Effector memory CD4-positive, alpha-beta T cell (primary cell): ENCODE results near the gene TULP4.

Experiments
- DNase-seq, 3 donors: peaks; one replicate each; pipeline ENCODE4 v3.0.0-alpha.2; 2020
- H3K27ac ChIP-seq: 2 replicates; pipeline ENCODE4 v1.7.0; 2013; ENCODE audit warnings: mild to moderate bottlenecking, low read length, moderate library complexity; ENCODE audit not compliant: insufficient read depth, poor library complexity, severe bottlenecking
- H3K27me3 ChIP-seq: replicated peaks from 2 replicates; pipeline ENCODE4 v1.7.0; 2013; ENCODE audit warnings: mild to moderate bottlenecking, low read length; ENCODE audit not compliant: insufficient read depth, control insufficient read depth, poor library complexity, severe bottlenecking
- H3K36me3 ChIP-seq: 2 replicates; pipeline ENCODE4 v1.7.0; 2013; ENCODE audit warnings: mild to moderate bottlenecking, low read length, moderate library complexity; ENCODE audit not compliant: control insufficient read depth, insufficient read depth
- H3K4me1 ChIP-seq: 2 replicates; pipeline ENCODE4 v1.7.0; 2013; ENCODE audit warnings: low read length, mild to moderate bottlenecking; ENCODE audit not compliant: control insufficient read depth, insufficient read depth, poor library complexity, severe bottlenecking
- H3K4me3 ChIP-seq: 2 replicates; pipeline ENCODE4 v1.7.0; 2013; ENCODE audit warnings: low read length, low read depth, mild to moderate bottlenecking; ENCODE audit not compliant: insufficient read depth, poor library complexity, severe bottlenecking
- H3K9me3 ChIP-seq: 2 replicates; pipeline ENCODE4 v1.7.0; 2013; ENCODE audit warnings: mild to moderate bottlenecking, low read length, moderate library complexity; ENCODE audit not compliant: control insufficient read depth

The TULP4 gene

DNA sequence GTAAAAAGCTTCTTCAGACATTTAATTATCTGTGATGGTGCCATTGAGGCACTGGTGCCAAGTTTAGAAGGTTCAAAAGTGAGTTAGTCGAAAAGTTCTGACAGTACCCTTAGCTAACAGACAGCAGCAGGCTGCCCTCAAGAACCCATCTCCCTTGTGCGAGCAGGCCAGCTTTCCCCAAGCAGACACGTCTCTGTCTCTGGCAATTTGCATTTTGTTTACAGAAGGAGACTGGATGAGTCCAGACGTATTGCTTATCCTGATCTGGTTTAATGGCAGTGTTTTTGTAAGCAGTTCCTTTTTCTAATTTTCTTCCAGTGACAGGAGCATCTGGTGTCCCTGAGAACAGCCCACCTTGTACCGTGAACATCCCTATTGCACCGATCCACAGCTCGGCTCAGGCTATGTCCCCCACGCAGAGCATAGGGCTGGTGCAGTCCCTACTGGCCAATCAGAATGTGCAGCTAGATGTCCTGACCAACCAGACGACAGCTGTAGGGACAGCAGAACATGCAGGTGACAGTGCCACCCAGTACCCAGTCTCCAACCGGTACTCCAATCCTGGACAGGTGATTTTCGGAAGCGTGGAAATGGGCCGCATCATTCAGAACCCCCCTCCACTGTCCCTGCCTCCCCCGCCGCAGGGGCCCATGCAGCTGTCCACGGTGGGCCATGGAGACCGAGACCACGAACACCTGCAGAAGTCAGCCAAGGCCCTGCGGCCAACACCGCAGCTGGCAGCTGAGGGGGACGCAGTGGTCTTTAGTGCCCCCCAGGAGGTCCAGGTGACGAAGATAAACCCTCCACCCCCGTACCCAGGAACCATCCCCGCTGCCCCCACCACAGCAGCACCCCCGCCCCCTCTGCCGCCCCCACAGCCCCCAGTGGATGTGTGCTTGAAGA is 189.3 kb downstream of the TULP4 start:
- Histone ChIP-seq H3K4me3 (no peak overlapping the region), H3K27ac (no peak overlapping the region), H3K9me3 (no peaks in the 10 kb centered on the region), H3K4me1 (no peaks in the 10 kb centered on the region), H3K36me3 (peaks cover 6% of the 10 kb centered on the region), H3K27me3 (no peaks in the 10 kb centered on the region)
- no peak for DNase-seq

DNA sequence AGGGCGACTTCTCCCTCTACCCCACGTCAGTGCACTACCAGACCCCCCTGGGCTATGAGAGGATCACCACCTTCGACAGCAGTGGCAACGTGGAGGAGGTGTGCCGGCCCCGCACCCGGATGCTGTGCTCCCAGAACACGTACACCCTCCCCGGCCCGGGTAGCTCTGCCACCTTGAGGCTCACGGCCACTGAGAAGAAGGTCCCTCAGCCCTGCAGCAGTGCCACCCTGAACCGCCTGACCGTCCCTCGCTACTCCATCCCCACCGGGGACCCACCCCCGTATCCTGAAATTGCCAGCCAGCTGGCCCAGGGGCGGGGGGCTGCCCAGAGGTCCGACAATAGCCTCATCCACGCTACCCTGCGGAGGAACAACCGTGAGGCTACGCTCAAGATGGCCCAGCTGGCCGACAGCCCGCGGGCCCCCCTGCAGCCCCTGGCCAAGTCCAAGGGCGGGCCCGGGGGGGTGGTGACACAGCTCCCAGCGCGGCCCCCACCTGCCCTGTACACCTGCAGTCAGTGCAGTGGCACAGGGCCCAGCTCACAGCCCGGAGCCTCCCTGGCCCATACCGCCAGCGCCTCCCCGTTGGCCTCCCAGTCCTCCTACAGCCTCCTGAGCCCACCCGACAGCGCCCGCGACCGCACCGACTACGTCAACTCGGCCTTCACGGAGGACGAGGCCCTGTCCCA is 190.1 kb downstream of the TULP4 start:
- Histone ChIP-seq H3K36me3 (peaks cover 6% of the 10 kb centered on the region), H3K9me3 (no peaks in the 10 kb centered on the region), H3K27ac (no peak overlapping the region), H3K4me3 (no peak overlapping the region), H3K4me1 (no peaks in the 10 kb centered on the region), H3K27me3 (no peaks in the 10 kb centered on the region)
- no peak for DNase-seq

DNA sequence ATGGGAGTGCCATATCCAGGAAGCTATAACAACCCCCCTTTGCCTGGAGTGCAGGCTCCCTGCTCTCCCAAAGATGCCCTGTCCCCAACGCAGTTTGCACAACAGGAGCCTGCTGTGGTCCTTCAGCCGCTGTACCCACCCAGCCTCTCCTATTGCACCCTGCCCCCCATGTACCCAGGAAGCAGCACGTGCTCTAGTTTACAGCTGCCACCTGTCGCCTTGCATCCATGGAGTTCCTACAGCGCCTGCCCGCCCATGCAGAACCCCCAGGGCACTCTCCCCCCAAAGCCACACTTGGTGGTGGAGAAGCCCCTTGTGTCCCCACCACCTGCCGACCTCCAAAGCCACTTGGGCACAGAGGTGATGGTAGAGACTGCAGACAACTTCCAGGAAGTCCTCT is 191.0 kb downstream of the TULP4 start:
- no peaks in the 10 kb centered on the region for H3K4me1 ChIP-seq
- H3K27me3 ChIP-seq: no peaks in the 10 kb centered on the region
- no peak overlapping the region for H3K4me3 ChIP-seq
- H3K27ac ChIP-seq: no peak overlapping the region
- H3K36me3 ChIP-seq: peaks cover 6% of the 10 kb centered on the region
- no peaks in the 10 kb centered on the region for H3K9me3 ChIP-seq
- no peak for DNase-seq

DNA sequence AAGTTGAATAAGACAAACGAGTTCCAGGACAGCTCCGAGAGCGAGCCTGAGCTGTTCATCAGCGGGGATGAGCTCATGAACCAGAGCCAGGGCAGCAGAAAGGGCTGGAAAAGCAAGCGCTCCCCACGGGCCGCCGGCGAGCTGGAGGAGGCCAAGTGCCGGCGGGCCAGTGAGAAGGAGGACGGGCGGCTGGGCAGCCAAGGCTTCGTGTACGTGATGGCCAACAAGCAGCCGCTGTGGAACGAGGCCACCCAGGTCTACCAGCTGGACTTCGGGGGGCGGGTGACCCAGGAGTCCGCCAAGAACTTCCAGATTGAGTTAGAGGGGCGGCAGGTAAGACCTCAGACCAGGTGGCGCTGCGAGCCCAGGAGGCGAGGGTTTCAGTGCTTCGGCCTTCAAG is 191.6 kb downstream of the TULP4 start:
- no peak for DNase-seq
- Histone ChIP-seq H3K4me3 (no peak overlapping the region), H3K36me3 (peaks cover 6% of the 10 kb centered on the region), H3K27ac (no peak overlapping the region), H3K27me3 (no peaks in the 10 kb centered on the region), H3K4me1 (no peaks in the 10 kb centered on the region), H3K9me3 (no peaks in the 10 kb centered on the region)

DNA sequence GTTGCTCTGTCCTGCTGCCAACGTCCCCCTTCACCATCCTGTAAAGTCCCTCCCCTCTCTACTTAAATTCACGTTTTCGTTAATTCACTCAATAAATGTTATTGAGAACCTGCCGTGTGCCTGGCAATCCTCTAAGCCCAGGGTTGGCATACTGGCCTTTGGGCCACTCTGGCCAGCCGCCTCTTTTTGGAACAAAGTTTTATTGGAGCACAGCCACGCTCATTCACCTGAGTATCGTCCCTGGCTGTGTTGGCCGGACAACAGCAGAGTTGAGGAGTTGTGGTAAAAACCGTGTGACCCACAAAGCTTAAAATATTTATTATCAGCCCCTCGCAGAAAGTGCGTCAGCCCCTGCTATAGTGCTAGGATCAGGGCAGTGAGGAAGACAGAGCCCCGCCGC is 192.9 kb downstream of the TULP4 start:
- no peak for DNase-seq
- Histone ChIP-seq H3K4me1 (no peaks in the 10 kb centered on the region), H3K36me3 (no peaks in the 10 kb centered on the region), H3K27me3 (no peaks in the 10 kb centered on the region), H3K27ac (no peak overlapping the region), H3K9me3 (no peaks in the 10 kb centered on the region), H3K4me3 (no peak overlapping the region)

DNA sequence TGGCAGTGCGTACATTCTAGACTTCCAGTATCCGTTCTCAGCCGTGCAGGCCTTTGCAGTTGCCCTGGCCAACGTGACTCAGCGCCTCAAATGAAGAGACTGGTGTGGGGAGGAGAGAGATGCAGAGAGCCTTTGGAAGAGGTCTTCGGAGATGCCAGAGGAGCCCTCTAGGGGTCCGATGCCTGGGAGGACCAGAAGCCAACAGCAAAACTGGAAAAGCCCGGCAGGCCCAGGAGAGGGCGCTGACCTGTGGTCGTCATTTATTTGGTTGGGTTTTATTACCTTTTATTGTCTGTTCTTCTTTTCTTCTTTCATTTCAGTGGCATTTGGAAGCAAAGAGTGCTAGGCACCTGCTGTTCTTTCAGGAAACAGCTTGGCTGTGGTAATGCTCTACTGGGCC is 194.3 kb downstream of the TULP4 start:
- Histone ChIP-seq H3K4me1 (no peaks in the 10 kb centered on the region), H3K27ac (no peak overlapping the region), H3K4me3 (no peak overlapping the region), H3K9me3 (no peaks in the 10 kb centered on the region), H3K27me3 (no peaks in the 10 kb centered on the region), H3K36me3 (no peaks in the 10 kb centered on the region)
- DNase-seq: no peak

DNA sequence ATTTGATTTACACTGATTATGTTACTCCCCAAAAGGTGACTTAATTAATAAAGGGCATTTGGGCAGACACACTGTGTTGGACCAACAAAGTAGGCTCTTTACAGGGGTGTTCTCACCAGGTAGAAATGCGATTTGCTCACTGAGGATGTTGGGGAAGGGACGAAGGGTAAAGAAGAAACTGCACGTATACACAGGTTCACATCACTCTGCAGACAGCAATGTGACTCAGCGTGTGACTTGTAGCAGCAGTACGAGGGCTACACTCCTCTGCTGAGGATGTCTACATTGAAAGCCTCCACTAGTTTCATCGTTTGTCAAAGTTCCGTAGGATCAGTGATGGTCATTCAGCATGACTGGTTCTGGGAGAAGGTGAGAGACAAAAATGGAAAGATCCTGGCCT is 194.9 kb downstream of the TULP4 start:
- H3K4me1 ChIP-seq: no peaks in the 10 kb centered on the region
- no peaks in the 10 kb centered on the region for H3K9me3 ChIP-seq
- DNase-seq: no peak
- H3K4me3 ChIP-seq: no peak overlapping the region
- no peaks in the 10 kb centered on the region for H3K27me3 ChIP-seq
- H3K27ac ChIP-seq: no peak overlapping the region
- H3K36me3 ChIP-seq: no peaks in the 10 kb centered on the region

DNA sequence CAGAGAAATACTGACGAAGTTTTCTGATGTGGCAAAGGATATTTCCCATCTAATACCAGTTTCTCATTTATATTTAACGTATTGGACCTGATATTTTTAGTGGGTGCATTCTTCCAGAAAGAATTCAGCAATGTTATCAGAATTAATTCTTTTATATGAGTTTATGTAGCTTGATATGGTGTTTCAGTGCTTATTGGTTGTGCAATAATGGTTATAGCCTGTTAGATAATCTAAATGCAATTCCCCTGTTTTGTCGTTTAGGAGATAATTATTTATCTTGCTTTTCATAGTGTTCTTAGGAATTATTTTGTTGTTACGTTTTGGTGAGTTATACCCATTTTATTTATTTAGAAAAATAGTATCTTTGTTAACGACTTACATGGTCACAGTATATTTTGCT is 196.2 kb downstream of the TULP4 start:
- Histone ChIP-seq H3K9me3 (no peaks in the 10 kb centered on the region), H3K4me1 (no peaks in the 10 kb centered on the region), H3K27me3 (no peaks in the 10 kb centered on the region), H3K27ac (no peak overlapping the region), H3K4me3 (no peak overlapping the region), H3K36me3 (no peaks in the 10 kb centered on the region)
- DNase-seq: no peak

DNA sequence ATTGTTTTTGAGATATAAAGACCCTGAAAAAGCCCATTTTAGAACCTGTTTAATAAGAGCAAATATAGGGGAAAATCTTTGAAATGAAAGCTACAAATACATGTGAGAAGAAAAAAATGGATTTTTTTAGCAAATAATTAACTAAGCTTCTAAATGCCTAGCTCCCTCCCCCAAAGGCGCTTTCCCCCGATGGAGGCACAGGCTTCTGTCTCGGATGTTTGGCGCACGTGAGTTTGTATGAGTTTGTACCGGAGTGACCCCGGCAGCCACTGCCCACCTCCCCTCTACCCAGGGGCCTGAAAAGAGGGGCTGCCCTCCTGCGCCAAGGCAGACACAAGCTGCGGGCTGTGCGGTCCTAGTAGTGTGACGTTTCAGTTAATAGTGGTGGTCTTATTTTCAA is 197.2 kb downstream of the TULP4 start:
- Histone ChIP-seq H3K36me3 (no peaks in the 10 kb centered on the region), H3K4me3 (no peak overlapping the region), H3K4me1 (peaks cover 3% of the 10 kb centered on the region), H3K27me3 (no peaks in the 10 kb centered on the region), H3K9me3 (no peaks in the 10 kb centered on the region), H3K27ac (no peak overlapping the region)
- DNase-seq: no peak

DNA sequence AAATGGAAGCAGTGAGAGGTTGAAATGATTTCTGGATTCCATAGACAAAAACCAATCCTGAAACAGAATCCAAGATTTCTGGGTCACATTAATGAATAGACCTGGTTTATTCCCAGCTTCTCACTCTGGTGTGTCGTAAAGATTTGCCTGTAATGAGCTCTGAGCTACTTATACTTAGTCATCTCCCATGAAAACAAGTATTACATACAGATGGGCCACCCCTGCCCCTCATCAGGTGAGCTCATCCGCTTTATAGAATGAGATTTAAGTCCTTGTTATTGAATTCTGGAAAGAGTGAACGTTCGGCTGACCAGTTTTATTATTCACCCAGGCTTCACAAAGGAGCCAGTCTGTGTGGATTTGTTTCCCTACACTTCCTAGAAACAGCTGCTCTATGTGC is 200.5 kb downstream of the TULP4 start:
- Histone ChIP-seq H3K27me3 (no peaks in the 10 kb centered on the region), H3K4me1 (peaks cover 8% of the 10 kb centered on the region), H3K27ac (no peak overlapping the region), H3K4me3 (no peak overlapping the region), H3K36me3 (no peaks in the 10 kb centered on the region), H3K9me3 (no peaks in the 10 kb centered on the region)
- no peak for DNase-seq
